ENCODE measurements around the gene PTPN23.
"Not testable (repeated sequence)": the region's sequence is repeated elsewhere in the genome, so short reads cannot be mapped to it uniquely, and the experiment has no call there.

Gene PTPN23, protein sequence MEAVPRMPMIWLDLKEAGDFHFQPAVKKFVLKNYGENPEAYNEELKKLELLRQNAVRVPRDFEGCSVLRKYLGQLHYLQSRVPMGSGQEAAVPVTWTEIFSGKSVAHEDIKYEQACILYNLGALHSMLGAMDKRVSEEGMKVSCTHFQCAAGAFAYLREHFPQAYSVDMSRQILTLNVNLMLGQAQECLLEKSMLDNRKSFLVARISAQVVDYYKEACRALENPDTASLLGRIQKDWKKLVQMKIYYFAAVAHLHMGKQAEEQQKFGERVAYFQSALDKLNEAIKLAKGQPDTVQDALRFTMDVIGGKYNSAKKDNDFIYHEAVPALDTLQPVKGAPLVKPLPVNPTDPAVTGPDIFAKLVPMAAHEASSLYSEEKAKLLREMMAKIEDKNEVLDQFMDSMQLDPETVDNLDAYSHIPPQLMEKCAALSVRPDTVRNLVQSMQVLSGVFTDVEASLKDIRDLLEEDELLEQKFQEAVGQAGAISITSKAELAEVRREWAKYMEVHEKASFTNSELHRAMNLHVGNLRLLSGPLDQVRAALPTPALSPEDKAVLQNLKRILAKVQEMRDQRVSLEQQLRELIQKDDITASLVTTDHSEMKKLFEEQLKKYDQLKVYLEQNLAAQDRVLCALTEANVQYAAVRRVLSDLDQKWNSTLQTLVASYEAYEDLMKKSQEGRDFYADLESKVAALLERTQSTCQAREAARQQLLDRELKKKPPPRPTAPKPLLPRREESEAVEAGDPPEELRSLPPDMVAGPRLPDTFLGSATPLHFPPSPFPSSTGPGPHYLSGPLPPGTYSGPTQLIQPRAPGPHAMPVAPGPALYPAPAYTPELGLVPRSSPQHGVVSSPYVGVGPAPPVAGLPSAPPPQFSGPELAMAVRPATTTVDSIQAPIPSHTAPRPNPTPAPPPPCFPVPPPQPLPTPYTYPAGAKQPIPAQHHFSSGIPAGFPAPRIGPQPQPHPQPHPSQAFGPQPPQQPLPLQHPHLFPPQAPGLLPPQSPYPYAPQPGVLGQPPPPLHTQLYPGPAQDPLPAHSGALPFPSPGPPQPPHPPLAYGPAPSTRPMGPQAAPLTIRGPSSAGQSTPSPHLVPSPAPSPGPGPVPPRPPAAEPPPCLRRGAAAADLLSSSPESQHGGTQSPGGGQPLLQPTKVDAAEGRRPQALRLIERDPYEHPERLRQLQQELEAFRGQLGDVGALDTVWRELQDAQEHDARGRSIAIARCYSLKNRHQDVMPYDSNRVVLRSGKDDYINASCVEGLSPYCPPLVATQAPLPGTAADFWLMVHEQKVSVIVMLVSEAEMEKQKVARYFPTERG (N-terminal part only)

GRCh38 chr3:47380601-47381316 is at the start of gene PTPN23:
TSS of gene PTPN23 (plus strand) at chr3:47381021. CDS start at chr3:47381097, 76 bp downstream.
- peak; percentile 98 for DNase-seq (ENCODE audit: low read depth)

GRCh38 chr3:47333907-47334306 is 46.9 kb upstream of the PTPN23 start:
- DNase-seq (ENCODE audit: low read depth): no peak

DNA sequence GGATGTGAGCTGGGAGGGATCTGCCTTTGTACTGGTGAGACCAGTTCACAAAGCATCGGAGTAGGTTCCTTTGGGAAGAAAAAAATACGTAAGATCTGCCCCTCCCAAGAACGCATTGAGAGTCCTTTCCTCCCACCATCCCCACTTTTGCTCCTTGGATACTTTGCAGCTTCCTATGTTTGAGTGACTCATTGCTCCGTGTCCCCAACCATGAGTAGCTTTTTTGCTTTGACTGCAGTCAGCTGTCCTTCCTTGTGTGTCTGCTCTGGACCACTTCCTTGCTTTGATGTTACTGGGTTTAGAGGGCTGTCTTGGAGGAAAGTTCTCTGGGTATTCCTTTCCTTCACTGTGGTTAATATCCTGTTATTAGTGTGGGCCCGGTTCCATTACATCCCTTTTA is 43.2 kb upstream of the PTPN23 start:
- DNase-seq (ENCODE audit: low read depth): no peak

DNA sequence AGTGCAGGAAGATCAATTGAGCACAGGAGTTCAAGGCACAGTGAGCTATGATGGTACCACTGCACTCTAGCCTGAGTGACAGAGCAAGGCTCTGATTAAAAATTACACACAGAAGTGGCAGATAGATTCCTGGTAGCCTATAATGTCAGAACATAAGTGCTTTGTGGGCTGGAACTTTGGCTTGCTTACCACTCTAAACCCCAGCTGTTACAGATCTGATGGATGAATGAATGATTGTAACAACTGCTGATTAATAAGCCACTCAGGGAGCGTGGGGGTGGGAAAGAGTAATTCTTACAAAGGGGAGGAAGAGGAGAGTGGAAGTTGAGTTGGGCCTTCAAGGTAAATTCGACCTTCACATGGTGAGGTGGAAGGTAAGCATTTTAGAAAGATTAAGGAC is 40.9 kb upstream of the PTPN23 start:
- DNase-seq (ENCODE audit: low read depth): no peak

DNA sequence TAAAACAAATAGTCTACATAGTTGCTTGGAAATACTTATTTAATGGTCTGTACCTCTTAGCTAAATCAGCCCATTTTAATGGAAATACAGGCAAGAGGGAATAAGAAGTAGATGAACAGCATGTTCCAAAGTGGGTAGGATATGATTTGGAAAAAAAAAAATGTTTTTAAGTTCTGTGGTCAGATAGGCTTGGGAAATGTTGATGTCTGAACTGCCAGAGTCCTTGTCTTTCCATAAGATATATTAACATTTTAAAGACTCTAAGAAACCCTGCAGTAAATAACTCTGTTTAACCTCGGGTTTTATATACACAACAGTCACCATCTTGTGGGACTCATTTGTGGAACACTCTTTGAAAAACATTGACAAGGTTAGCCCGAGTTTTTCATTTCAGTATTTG is 40.0 kb upstream of the PTPN23 start:
- DNase-seq (ENCODE audit: low read depth): no peak

DNA sequence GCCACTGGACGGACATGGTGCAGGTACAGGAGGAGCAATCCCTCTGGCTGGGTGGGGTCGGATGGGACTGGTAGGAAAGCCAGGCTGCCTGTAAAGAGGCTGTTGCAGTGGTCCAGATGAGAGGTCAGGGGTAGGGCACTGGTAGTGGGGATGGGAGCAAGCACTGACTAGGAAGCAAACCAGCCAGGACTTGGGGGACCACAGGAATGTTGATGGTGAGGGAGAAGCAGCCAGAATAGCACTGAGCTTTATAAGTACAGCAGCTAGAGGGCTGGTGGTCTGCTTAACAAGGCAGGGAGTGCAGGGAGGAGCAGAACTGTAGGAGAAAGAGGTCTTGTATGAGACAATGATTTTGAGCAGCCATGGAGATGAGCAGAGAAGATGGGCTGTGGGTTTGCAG is 38.7 kb upstream of the PTPN23 start:
- no peak for DNase-seq (ENCODE audit: low read depth)

DNA sequence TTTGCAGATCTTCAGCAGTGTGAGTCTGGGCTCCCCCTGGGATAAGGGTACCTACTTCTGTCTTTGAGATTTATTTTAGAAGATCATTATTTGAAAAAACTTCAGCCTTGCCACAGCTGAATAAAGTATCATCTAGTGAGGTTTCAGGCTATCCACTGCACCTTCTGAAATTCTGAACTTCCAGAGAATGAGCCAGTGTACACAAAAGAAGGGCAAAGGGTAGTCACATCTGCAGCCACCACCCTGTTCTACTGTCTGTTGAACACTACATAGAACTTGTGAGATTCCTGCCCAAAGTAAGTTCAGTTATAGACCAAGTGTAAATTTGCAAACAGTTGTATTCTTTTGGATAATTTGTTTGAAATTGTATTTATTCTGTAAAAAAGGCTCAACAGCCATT is 38.0 kb upstream of the PTPN23 start:
- no peak for DNase-seq (ENCODE audit: low read depth)

DNA sequence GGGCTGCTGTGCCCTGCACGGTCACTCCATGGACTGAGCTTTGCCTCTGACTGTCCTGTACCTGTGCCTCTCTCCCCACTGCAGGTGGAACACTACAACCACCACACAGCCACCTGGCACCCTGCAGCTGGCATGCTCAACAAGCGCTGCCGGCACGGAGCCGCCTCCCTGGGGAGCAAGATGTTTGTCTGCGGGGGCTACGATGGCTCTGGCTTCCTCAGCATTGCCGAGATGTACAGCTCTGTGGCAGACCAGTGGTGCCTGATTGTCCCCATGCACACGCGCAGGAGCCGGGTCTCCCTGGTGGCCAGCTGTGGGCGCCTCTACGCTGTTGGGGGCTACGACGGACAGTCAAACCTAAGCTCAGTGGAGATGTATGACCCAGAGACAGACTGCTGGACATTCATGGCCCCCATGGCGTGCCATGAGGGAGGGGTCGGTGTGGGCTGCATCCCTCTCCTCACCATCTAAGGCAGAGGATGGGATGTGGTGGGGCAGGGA is 37.3 kb upstream of the PTPN23 start:
- no peak for DNase-seq (ENCODE audit: low read depth)

- no peak for DNase-seq (ENCODE audit: low read depth)
These were observed 35.9 kb upstream of the PTPN23 start for GRCh38 chr3:47344971-47345370.

- DNase-seq (ENCODE audit: low read depth): no peak
These were observed 33.5 kb upstream of the PTPN23 start for GRCh38 chr3:47347217-47347801.

GRCh38 chr3:47348411-47349154 is 32.2 kb upstream of the PTPN23 start:
- no peak for DNase-seq (ENCODE audit: low read depth)

DNA sequence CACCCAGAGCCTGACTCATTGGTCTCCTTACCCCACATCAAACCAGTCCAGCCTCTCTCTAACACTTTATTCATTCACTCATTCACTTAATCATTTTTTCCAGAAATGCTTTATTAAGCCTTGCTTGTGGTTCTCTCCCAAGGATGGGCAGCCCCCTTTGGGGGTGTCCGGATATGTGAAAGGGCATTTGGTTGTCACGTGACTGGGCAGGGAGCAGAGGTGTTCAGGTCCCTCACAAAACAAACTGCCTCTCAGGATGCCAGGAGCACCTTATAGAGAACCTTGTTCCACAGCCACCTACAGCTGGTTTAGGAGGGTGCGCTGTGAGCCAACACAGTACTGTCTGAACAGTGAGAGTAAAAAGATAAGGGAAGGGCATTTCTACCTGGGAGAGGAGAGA is 25.8 kb upstream of the PTPN23 start:
- DNase-seq (ENCODE audit: low read depth): no peak

GRCh38 chr3:47356201-47356600 is 24.6 kb upstream of the PTPN23 start:
- no peak for DNase-seq (ENCODE audit: low read depth)

DNA sequence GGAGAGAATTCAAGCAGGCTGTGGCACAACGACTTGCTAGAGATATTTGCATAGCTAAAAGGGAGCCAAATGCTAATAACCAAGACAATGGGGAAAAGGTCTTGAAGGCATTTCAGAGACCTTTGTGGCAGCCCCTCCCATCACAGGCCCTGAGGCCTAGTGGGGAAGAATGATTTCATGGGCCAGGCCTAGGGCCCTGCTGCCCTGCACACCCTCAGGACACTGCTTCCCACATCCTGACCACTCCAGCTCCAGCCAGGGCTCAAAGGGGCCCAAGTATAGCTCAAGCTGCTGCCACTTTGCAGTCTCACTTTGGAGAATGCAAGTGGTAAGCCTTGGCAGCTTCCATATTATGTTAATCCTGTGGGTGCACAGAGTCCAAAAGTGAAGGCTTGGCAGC is 21.5 kb upstream of the PTPN23 start:
- no peak for DNase-seq (ENCODE audit: low read depth)

GRCh38 chr3:47360110-47360517 is 20.7 kb upstream of the PTPN23 start:
- DNase-seq (ENCODE audit: low read depth): not testable (repeated sequence)

- no peak for DNase-seq (ENCODE audit: low read depth)
These were observed 18.1 kb upstream of the PTPN23 start for GRCh38 chr3:47362701-47363100.

DNA sequence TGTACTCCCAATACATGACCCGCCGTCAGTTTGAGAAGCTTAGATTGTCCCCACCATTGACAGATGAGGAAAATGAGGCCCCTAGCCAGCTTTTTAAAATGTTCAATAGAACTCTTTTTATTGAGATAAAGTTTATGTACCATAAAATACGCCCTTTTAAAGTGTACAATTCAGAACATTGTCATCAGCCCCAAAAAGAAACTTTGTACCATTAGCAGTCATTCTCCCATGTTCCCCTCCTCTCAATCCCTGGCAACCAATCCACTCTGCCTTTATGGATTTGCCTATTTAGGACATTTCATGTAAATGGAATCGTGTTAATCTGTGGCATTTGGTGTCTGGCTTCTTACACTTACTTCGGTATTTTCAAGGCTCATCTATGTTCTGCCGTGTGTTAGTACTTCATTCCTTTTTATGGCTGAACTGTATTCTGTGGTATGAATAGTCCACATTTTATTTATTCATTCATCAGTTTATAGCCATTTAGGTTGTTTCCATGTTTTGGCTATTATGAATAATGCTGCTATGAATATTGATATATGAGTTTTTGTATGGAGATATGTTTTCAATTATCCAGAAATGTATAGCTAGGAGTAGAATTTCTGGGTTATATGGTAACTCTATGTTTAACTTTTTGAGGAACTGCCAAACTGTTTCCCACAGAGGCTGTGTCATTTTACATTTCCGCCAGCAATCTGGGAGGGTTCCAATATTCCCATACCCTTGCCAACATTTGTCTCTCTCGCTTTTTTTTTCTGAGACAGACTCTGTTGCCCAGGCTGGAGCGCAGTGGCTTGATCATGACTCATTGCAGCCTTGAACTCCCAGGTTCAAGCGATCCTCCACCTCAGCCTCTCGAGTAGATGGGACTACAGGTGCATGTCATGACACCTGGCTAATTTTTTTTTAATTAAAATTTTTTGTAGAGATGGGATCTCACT is 15.3 kb upstream of the PTPN23 start:
- DNase-seq (ENCODE audit: low read depth): no peak

DNA sequence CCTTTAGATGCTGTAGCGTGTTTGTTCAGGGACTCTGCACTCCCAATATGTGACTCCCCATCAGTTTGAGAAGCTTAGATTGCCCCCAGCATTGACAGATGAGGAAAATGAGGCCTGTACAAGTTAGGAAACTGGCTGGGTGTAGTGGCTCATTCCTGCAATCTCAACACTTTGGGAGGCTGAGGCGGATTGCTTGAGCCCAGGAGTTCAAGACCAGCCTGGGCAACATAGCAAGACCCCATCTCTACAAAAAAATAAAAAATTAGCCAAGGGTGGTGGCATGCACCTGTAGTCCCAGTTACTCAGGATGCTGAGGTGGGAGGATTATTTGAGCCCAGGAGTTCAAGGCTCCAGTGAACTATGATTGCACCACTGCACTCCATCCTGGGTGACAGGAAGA is 14.0 kb upstream of the PTPN23 start:
- no peak for DNase-seq (ENCODE audit: low read depth)

DNA sequence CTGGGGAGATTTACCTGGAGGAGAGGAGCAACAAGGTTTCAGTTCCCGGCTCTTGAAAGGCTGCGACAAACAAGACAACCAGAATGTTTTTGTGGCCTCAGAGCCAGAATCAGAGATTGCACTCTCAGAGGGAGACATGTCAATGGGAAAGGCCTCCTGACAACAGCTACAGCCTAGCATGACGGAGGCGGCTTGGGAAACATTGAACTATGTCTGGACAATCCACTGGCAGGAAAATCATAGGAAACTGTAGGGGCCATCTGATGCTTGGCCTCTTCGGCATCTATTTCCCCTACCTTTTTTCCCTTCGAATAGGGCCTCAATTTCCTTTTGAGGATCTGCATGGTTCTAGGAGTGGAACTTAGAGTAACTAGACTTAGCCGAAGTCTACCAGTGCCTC is 13.2 kb upstream of the PTPN23 start:
- DNase-seq (ENCODE audit: low read depth): no peak
